HEK293T (cell line): ENCODE results near the gene SETBP1.

Source experiments
- CTCF ChIA-PET: fragments of 350-600 bp; formaldehyde crosslinking; extraction: SDS; loops from one replicate; lab custom pipeline; 2021; ENCODE audit warnings: antibody characterized with exemption, inconsistent platforms; lab: Yijun Ruan, JAX
- POLR2A ChIA-PET: fragments of 350-600 bp; formaldehyde crosslinking; extraction: SDS; loops from one replicate; lab custom pipeline; 2020; ENCODE audit warnings: antibody characterized with exemption, inconsistent platforms; lab: Yijun Ruan, JAX
- DNase-seq: peaks from one replicate; pipeline ENCODE4 v3.0.0; 2012; ENCODE audit warnings: mixed read lengths; ENCODE audit errors: extremely low spot score
- ARNT ChIP-seq: fragments of 450-650 bp; IDR thresholded peaks from 2 replicates; pipeline ENCODE4 v1.6.1; 2017; ENCODE audit warnings: mild to moderate bottlenecking
- BHLHE40 ChIP-seq: fragments of 450-650 bp; IDR thresholded peaks from 2 replicates; pipeline ENCODE4 v1.6.1; 2016; ENCODE audit warnings: mild to moderate bottlenecking, moderate library complexity, borderline replicate concordance
- CTBP1 ChIP-seq: fragments of 450-650 bp; IDR thresholded peaks from 2 replicates; pipeline ENCODE4 v1.6.1; 2016; ENCODE audit warnings: borderline replicate concordance
- ELF4 ChIP-seq: fragments of 450-650 bp; IDR thresholded peaks from 2 replicates; pipeline ENCODE4 v1.6.1; 2017; ENCODE audit warnings: antibody characterized with exemption
- FOXA1 ChIP-seq: fragments of 450-650 bp; IDR thresholded peaks from 2 replicates; pipeline ENCODE4 v1.6.1; 2016; ENCODE audit warnings: mild to moderate bottlenecking
- FOXK2 ChIP-seq: fragments of 450-650 bp; IDR thresholded peaks from 2 replicates; pipeline ENCODE4 v1.6.1; 2016; ENCODE audit warnings: mild to moderate bottlenecking
- FOXM1 ChIP-seq: fragments of 450-650 bp; IDR thresholded peaks from 2 replicates; pipeline ENCODE4 v1.6.1; 2017; ENCODE audit warnings: mild to moderate bottlenecking, borderline replicate concordance
- HDGF ChIP-seq: fragments of 450-650 bp; IDR thresholded peaks from 2 replicates; pipeline ENCODE4 v1.6.1; 2017; ENCODE audit warnings: antibody characterized with exemption, borderline replicate concordance
- L3MBTL2 ChIP-seq: fragments of 450-650 bp; conservative IDR thresholded peaks from 2 replicates; pipeline ENCODE4 v1.6.1; 2016; ENCODE audit warnings: mild to moderate bottlenecking
- LEF1 ChIP-seq: fragments of 450-650 bp; IDR thresholded peaks from 2 replicates; pipeline ENCODE4 v1.6.1; 2017; ENCODE audit warnings: mild to moderate bottlenecking, borderline replicate concordance
- NFRKB ChIP-seq: fragments of 450-650 bp; IDR thresholded peaks from 2 replicates; pipeline ENCODE4 v1.6.1; 2016; ENCODE audit warnings: mild to moderate bottlenecking, moderate library complexity
- PKNOX1 ChIP-seq: fragments of 450-650 bp; IDR thresholded peaks from 2 replicates; pipeline ENCODE4 v1.6.1; 2016
- SP1 ChIP-seq: fragments of 450-650 bp; IDR thresholded peaks from 2 replicates; pipeline ENCODE4 v1.6.1; 2017
- SUZ12 ChIP-seq: fragments of 450-650 bp; IDR thresholded peaks from 2 replicates; pipeline ENCODE4 v1.6.1; 2016; ENCODE audit warnings: mild to moderate bottlenecking
- TARDBP ChIP-seq: fragments of 450-650 bp; IDR thresholded peaks from 2 replicates; pipeline ENCODE4 v1.6.1; 2016
- ZNF384 ChIP-seq: fragments of 450-650 bp; IDR thresholded peaks from 2 replicates; pipeline ENCODE4 v1.6.1; 2016

The SETBP1 gene

DNA sequence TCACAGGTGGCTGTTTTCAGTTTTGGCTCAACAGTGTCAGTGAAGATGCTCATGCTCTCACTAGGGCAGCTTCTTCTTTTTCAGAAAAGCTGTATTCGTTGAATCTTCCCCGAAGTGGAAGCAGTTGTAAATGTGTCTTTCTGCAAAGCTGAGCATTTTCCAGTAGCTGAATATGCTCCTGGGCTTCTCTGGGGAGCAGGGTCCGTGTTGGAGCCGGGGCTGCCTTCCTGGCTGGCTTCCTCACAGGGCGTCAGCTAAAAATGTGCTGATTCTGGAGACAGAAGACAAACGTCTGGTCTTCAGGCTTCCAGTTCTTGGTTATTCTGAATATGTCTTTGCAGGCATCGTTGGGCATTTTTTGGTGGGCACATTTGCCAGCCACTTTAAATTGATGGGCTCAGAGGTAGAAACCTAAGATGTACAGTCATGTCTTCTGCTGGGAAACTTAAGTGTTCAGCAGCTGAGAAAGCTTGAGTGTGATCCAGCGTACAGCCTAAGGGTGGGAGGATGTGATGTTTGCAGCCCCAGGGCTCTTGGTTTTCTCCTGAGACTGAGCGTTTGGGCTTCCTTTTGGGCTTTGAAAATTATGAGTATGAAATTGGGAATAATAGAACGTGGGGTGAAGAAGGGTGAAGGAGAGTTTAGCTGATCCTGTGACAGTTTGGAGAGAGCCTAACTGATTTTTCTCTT lies 19.0 kb downstream of the SETBP1 start:
- CTCF ChIA-PET = no interaction called here
- TF ChIP-seq PKNOX1 (no peak), SUZ12 (no peak), ZNF384 (no peak), TARDBP (no peak), FOXM1 (no peak), LEF1 (no peak), SP1 (no peak), NFRKB (no peak), ELF4 (no peak), FOXA1 (no peak), BHLHE40 (no peak), ARNT (no peak), FOXK2 (no peak), CTBP1 (no peak), L3MBTL2 (no peak), HDGF (no peak)
- POLR2A ChIA-PET = no interaction called here
- DNase-seq = no peak

DNA sequence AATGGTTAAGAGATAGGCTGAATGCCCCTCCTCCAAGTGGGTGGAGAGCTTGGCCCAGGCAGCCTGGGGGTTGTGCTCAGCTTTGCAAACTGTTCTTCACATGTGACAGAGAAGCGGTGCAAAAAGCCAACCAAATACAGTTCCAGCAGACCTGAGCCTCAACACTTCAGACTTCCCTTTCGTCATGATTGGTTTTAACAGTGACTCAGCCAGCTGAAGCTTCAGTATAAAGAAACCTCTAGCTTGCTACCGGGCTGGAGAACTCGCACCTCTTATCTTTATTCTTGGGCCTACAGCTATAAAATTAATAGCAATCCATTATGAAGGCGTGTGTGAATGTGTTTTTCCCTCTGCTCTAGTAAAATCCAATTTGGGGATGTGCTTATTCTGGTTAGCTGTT lies 20.0 kb downstream of the SETBP1 start:
- CTCF ChIA-PET = no interaction called here
- TF ChIP-seq L3MBTL2 (no peak), TARDBP (no peak), CTBP1 (no peak), SUZ12 (no peak), BHLHE40 (no peak)
- DNase-seq = no peak
- POLR2A ChIA-PET = no interaction called here

DNA sequence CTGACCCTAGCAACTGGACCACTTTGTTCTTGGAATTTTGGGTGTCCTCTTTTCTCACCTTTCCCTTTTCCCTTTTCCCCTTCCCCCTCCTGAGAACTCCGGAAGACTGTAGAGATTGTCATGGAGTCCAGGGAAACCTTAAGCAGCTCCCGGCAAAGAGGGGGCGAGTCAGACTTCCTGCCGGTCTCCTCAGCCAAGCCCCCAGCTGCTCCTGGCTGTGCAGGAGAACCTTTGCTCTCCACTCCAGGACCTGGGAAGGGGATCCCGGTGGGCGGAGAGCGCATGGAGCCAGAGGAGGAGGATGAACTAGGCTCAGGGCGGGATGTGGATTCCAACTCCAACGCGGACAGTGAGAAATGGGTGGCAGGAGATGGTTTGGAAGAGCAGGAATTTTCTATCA lies 20.5 kb downstream of the SETBP1 start:
- TF ChIP-seq FOXA1 = no peak
- TF ChIP-seq L3MBTL2 = no peak
- no peak for TF ChIP-seq FOXM1
- TF ChIP-seq HDGF = no peak
- TF ChIP-seq SUZ12 = no peak
- no peak for TF ChIP-seq SP1
- POLR2A ChIA-PET = no interaction called here
- no peak for DNase-seq
- CTCF ChIA-PET = interaction anchor here (0.6 kb wide), 1 partner anchor 1086 kb away, joined by 7 read pairs; no protein-coding TSS in a partner anchor

DNA sequence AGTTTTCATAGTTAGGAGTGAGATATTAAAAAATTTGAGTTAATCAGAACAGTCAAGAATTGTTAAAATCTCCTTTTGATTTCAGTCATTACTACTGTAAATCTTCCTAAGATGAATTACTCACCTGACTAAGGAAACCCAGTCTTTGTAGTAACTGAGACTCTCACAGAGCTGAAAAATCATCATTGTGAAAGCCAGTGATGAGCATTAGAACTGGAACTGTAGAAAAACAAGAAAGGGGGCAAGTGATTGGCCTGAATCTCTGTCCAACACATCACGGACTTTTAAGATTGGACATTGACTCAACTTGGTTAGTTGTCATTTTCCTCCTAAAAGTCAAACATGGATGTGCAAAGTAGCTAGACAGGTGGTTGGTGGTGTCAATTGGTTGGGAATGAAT lies 21.9 kb downstream of the SETBP1 start:
- POLR2A ChIA-PET = no interaction called here
- no peak for DNase-seq
- TF ChIP-seq FOXK2 (no peak), FOXM1 (no peak), LEF1 (no peak), FOXA1 (no peak), L3MBTL2 (no peak), PKNOX1 (no peak), TARDBP (no peak), SUZ12 (no peak), BHLHE40 (no peak), CTBP1 (no peak), ARNT (no peak), HDGF (no peak), NFRKB (no peak), ELF4 (no peak), ZNF384 (no peak)
- CTCF ChIA-PET = no interaction called here

- ChIA-PET CTCF (no interaction called here), POLR2A (no interaction called here)
- no peak for TF ChIP-seq FOXM1
- no peak for TF ChIP-seq PKNOX1
- no peak for TF ChIP-seq CTBP1
- TF ChIP-seq ELF4 = no peak
- TF ChIP-seq ARNT = no peak
- DNase-seq = no peak
These were observed 23.6 kb downstream of the SETBP1 start for GRCh38 chr18:44704135-44704789.

GRCh38 chr18:44705075-44705675 lies 24.5 kb downstream of the SETBP1 start:
- ChIA-PET POLR2A (no interaction called here), CTCF (no interaction called here)
- DNase-seq = no peak
- TF ChIP-seq LEF1 (no peak), ARNT (no peak), ELF4 (no peak), TARDBP (no peak), FOXM1 (no peak), BHLHE40 (no peak), CTBP1 (no peak), NFRKB (no peak), ZNF384 (no peak), SUZ12 (no peak), SP1 (no peak)
